Measurements from ENCODE around the gene CTNNBL1. TPM values are rescaled to one million over a fixed set of nuclear protein-coding genes. Genes with fewer than 3 reads are reported as not detected.

The CTNNBL1 gene
- total RNA-seq, 1 experiment from 2014 or later = 71.2 TPM

GRCh38 chr20:37796121-37796520 is 102.3 kb downstream of the CTNNBL1 start:
- DNase-seq (ENCODE audit: low read depth, low spot score) (no peak), ATAC-seq (no peak)
- no peak for TF ChIP-seq POLR2AphosphoS5 (IDR thresholded peaks at IDR 0.05; ENCODE audit: low read depth, low read length)
- no peak for TF ChIP-seq TCF7L2 (IDR thresholded peaks at IDR 0.05; ENCODE audit: low read depth, low read length)
- TF ChIP-seq CTCF (IDR thresholded peaks at IDR 0.05) = no peak
- TF ChIP-seq, protein P1, sequence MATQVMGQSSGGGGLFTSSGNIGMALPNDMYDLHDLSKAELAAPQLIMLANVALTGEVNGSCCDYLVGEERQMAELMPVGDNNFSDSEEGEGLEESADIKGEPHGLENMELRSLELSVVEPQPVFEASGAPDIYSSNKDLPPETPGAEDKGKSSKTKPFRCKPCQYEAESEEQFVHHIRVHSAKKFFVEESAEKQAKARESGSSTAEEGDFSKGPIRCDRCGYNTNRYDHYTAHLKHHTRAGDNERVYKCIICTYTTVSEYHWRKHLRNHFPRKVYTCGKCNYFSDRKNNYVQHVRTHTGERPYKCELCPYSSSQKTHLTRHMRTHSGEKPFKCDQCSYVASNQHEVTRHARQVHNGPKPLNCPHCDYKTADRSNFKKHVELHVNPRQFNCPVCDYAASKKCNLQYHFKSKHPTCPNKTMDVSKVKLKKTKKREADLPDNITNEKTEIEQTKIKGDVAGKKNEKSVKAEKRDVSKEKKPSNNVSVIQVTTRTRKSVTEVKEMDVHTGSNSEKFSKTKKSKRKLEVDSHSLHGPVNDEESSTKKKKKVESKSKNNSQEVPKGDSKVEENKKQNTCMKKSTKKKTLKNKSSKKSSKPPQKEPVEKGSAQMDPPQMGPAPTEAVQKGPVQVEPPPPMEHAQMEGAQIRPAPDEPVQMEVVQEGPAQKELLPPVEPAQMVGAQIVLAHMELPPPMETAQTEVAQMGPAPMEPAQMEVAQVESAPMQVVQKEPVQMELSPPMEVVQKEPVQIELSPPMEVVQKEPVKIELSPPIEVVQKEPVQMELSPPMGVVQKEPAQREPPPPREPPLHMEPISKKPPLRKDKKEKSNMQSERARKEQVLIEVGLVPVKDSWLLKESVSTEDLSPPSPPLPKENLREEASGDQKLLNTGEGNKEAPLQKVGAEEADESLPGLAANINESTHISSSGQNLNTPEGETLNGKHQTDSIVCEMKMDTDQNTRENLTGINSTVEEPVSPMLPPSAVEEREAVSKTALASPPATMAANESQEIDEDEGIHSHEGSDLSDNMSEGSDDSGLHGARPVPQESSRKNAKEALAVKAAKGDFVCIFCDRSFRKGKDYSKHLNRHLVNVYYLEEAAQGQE (IDR thresholded peaks at IDR 0.05; ENCODE audit: insufficient read depth in 1 of 2, low read depth in 2 of 2, low read length in 1 of 2) = no peak
- no peak for TF ChIP-seq SIN3A (IDR thresholded peaks at IDR 0.05; ENCODE audit: borderline replicate concordance, insufficient read depth, low read depth, low read length)
- H3K36me3 ChIP-seq (ENCODE audit: control insufficient read depth, insufficient read depth, low read length) = no peaks in the 10 kb centered on the region
- no peaks in the 10 kb centered on the region for H3K9me3 ChIP-seq (ENCODE audit: control insufficient read depth, insufficient read depth, low read depth, low read length)
- intact Hi-C loops (cut with micrococcal nuclease; ENCODE audit: unreplicated experiment) (no loop called here), in situ Hi-C loops (cut with HindIII; ENCODE audit: low pct_unique_long_range_greater_than_20kb, low sequenced_read_pairs) (no loop called here)
- H3K27ac ChIP-seq (ENCODE audit: low read length) = no peak overlapping the region
- no peaks in the 10 kb centered on the region for H3K27me3 ChIP-seq (ENCODE audit: control insufficient read depth, insufficient read depth, low read length)
- BruUV-seq (replicated peaks) = no TSS peak
- ChIA-PET POLR2A (no interaction called here), CTCF (no interaction called here)
- H3K4me1 ChIP-seq (ENCODE audit: control insufficient read depth, insufficient read depth, low read length) = no peaks in the 10 kb centered on the region
- no peak overlapping the region for H3K4me3 ChIP-seq (ENCODE audit: low read depth in 2 of 2, low read length in 2 of 2)

DNA sequence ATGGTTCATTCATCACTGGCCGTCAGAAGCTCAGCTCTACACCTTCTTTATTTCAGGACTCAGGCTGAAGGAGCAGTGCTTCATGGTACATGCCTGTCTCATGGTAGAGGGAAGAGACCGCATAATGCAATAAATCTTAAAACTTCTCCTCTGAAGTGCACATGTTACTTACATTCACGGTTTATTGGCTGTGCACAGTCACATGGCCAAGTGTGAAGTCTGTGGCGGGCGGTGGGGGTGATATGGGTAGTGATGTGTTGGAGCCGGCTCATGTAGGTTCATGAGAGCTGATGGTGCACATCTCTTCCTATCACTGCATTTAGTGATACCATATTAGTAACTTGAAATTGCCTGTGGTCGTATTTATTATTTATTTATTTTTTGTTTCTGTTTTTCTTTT is 102.9 kb downstream of the CTNNBL1 start:
- Histone ChIP-seq H3K4me1 (ENCODE audit: control insufficient read depth, insufficient read depth, low read length) (no peaks in the 10 kb centered on the region), H3K4me3 (ENCODE audit: low read depth in 2 of 2, low read length in 2 of 2) (no peak overlapping the region), H3K27me3 (ENCODE audit: control insufficient read depth, insufficient read depth, low read length) (no peaks in the 10 kb centered on the region), H3K9me3 (ENCODE audit: control insufficient read depth, insufficient read depth, low read depth, low read length) (no peaks in the 10 kb centered on the region), H3K27ac (ENCODE audit: low read length) (no peak overlapping the region), H3K36me3 (ENCODE audit: control insufficient read depth, insufficient read depth, low read length) (no peaks in the 10 kb centered on the region)
- ATAC-seq = no peak
- TF ChIP-seq SIN3A (IDR thresholded peaks at IDR 0.05; ENCODE audit: borderline replicate concordance, insufficient read depth, low read depth, low read length) (no peak), TCF7L2 (IDR thresholded peaks at IDR 0.05; ENCODE audit: low read depth, low read length) (no peak), POLR2AphosphoS5 (IDR thresholded peaks at IDR 0.05; ENCODE audit: low read depth, low read length) (no peak), CTCF (IDR thresholded peaks at IDR 0.05) (no peak)
- TF ChIP-seq, protein P1 (IDR thresholded peaks at IDR 0.05; ENCODE audit: insufficient read depth in 1 of 2, low read depth in 2 of 2, low read length in 1 of 2) = no peak
- in situ Hi-C loops (cut with HindIII; ENCODE audit: low pct_unique_long_range_greater_than_20kb, low sequenced_read_pairs) (no loop called here), intact Hi-C loops (cut with micrococcal nuclease; ENCODE audit: unreplicated experiment) (no loop called here)
- no TSS peak for BruUV-seq (replicated peaks)
- no peak for DNase-seq (ENCODE audit: low read depth, low spot score)
- POLR2A ChIA-PET = no interaction called here
- CTCF ChIA-PET = no interaction called here

All from Panc1 (cell line).